ENCODE data around the gene ASPDH. TPM values are rescaled to one million over a fixed set of nuclear protein-coding genes. Genes with fewer than 3 reads are reported as not detected.

Gene ASPDH
- total and polyA plus RNA-seq, 2 donors (not counting 1 experiment from before 2014, with no cell fraction given): not detected

- Histone ChIP-seq H3K9me3 (ENCODE audit: control extremely low read depth in 1 of 3, control insufficient read depth in 2 of 3, insufficient read depth in 1 of 3, low read length in 2 of 3) (no peaks in the 10 kb centered on the region), H3K36me3 (replicated peaks in 1 of 2; ENCODE audit: control extremely low read depth in 1 of 2, control insufficient read depth in 1 of 2, extremely low read depth in 1 of 2, insufficient read depth in 2 of 2, low read length in 1 of 2) (no peaks in the 10 kb centered on the region), H4K20me1 (ENCODE audit: control insufficient read depth, insufficient read depth, low read length, poor library complexity, severe bottlenecking) (no peaks in the 10 kb centered on the region), H3K4me3 (ENCODE audit: control extremely low read depth in 1 of 5, extremely low read depth in 1 of 5, insufficient read depth in 1 of 5, low read depth in 2 of 5, low read length in 4 of 5) (no peak overlapping the region), H3K27ac (ENCODE audit: low read length in 2 of 2) (no peak overlapping the region), H3K27me3 (replicated peaks in 1 of 4; ENCODE audit: control extremely low read depth in 1 of 4, control insufficient read depth in 3 of 4, insufficient read depth in 4 of 4, low read length in 3 of 4) (peaks cover 0 to 23% (median 4%) of the 10 kb centered on the region in 4 experiments), H3K4me2 (replicated peaks; ENCODE audit: low read depth, low read length, poor library complexity, severe bottlenecking) (no peak overlapping the region), H3K9ac (ENCODE audit: low read length) (no peak overlapping the region), H2AFZ (ENCODE audit: insufficient read depth, low read depth, low read length, poor library complexity, severe bottlenecking) (no peak overlapping the region), H3K79me2 (ENCODE audit: control insufficient read depth, insufficient read depth, low read length) (no peaks in the 10 kb centered on the region), H3K4me1 (ENCODE audit: control insufficient read depth in 2 of 2, insufficient read depth in 2 of 2, low read length in 2 of 2) (no peaks in the 10 kb centered on the region)
- no peak for ATAC-seq (ENCODE audit: low read depth)
- Mint-ChIP-seq H3K9me3 (ENCODE audit: insufficient read depth) (no peaks in the 10 kb centered on the region), H3K27me3 (peaks cover 23% of the 10 kb centered on the region), H3K4me3 (no peak overlapping the region), H3K4me1 (no peaks in the 10 kb centered on the region), H3K27ac (no peak overlapping the region)
- DNase-seq: no peak
- ChIA-PET POLR2A (no interaction called here), CTCF (no interaction called here)
- WGBS (ENCODE audit: insufficient coverage): 76% methylated on average over 14 of the region's 18 CpGs
- no peak for TF ChIP-seq CTCF (IDR thresholded peaks at IDR 0.05)
- intact Hi-C loops (cut with micrococcal nuclease): no loop called here
Observed at GRCh38 chr19:50547385-50548190, 33.9 kb upstream of the ASPDH start.

GRCh38 chr19:50546527-50547221, 33.0 kb upstream of the ASPDH start:
- no peak overlapping the region for H3K27ac Mint-ChIP-seq
- Histone ChIP-seq H3K36me3 (replicated peaks in 1 of 2; ENCODE audit: control extremely low read depth in 1 of 2, control insufficient read depth in 1 of 2, extremely low read depth in 1 of 2, insufficient read depth in 2 of 2, low read length in 1 of 2) (no peaks in the 10 kb centered on the region), H3K4me2 (replicated peaks; ENCODE audit: low read depth, low read length, poor library complexity, severe bottlenecking) (no peak overlapping the region), H3K4me3 (ENCODE audit: control extremely low read depth in 1 of 5, extremely low read depth in 1 of 5, insufficient read depth in 1 of 5, low read depth in 2 of 5, low read length in 4 of 5) (no peak overlapping the region), H3K9ac (ENCODE audit: low read length) (no peak overlapping the region), H2AFZ (ENCODE audit: insufficient read depth, low read depth, low read length, poor library complexity, severe bottlenecking) (no peak overlapping the region), H3K4me1 (ENCODE audit: control insufficient read depth in 2 of 2, insufficient read depth in 2 of 2, low read length in 2 of 2) (no peaks in the 10 kb centered on the region), H4K20me1 (ENCODE audit: control insufficient read depth, insufficient read depth, low read length, poor library complexity, severe bottlenecking) (no peaks in the 10 kb centered on the region), H3K27ac (ENCODE audit: low read length in 2 of 2) (no peak overlapping the region), H3K9me3 (ENCODE audit: control extremely low read depth in 1 of 3, control insufficient read depth in 2 of 3, insufficient read depth in 1 of 3, low read length in 2 of 3) (no peaks in the 10 kb centered on the region), H3K79me2 (ENCODE audit: control insufficient read depth, insufficient read depth, low read length) (no peaks in the 10 kb centered on the region), H3K27me3 (replicated peaks in 1 of 4; ENCODE audit: control extremely low read depth in 1 of 4, control insufficient read depth in 3 of 4, insufficient read depth in 4 of 4, low read length in 3 of 4) (peaks cover 0 to 14% (median 0%) of the 10 kb centered on the region in 4 experiments)
- POLR2A ChIA-PET: no interaction called here
- intact Hi-C loops (cut with micrococcal nuclease): no loop called here
- ATAC-seq (ENCODE audit: low read depth): no peak
- H3K4me1 Mint-ChIP-seq: no peaks in the 10 kb centered on the region
- CTCF ChIA-PET: no interaction called here
- no peak for DNase-seq
- WGBS (ENCODE audit: insufficient coverage): 90% methylated on average over 28 of the region's 29 CpGs
- no peaks in the 10 kb centered on the region for H3K9me3 Mint-ChIP-seq (ENCODE audit: insufficient read depth)
- no peak for TF ChIP-seq CTCF (IDR thresholded peaks at IDR 0.05)
- TF ChIP-seq EZH2 (IDR thresholded peaks at IDR 0.05; ENCODE audit: borderline replicate concordance, insufficient read depth, low read depth, low read length, poor library complexity, severe bottlenecking): no peak
- peaks cover 16% of the 10 kb centered on the region for H3K27me3 Mint-ChIP-seq
- no peak overlapping the region for H3K4me3 Mint-ChIP-seq
